ENCODE measurements around the gene NOSIP.
"Not testable (repeated sequence)": the region's sequence is repeated elsewhere in the genome, so short reads cannot be mapped to it uniquely, and the experiment has no call there.

Gene NOSIP

GRCh38 chr19:49580264-49581006 is at the start of gene NOSIP:
Gene NOSIP, minus strand, starts transcription at chr19:49580556. Its CDS starts 19,865 bp downstream, at chr19:49560691.
- DNase-seq (ENCODE audit: low read depth in 3 of 3), result peak; percentile 95 to 96 (median 95)

GRCh38 chr19:49629659-49630058 is 49.3 kb upstream of the NOSIP start:
- DNase-seq (ENCODE audit: low read depth in 3 of 3), result no peak

- DNase-seq (ENCODE audit: low read depth in 3 of 3), result no peak
These were observed 45.9 kb upstream of the NOSIP start for GRCh38 chr19:49626226-49626625.

- DNase-seq (ENCODE audit: low read depth in 3 of 3), result no peak
These were observed 44.9 kb upstream of the NOSIP start for GRCh38 chr19:49624967-49625910.

- DNase-seq (ENCODE audit: low read depth in 3 of 3), result not testable (repeated sequence)
These were observed 37.5 kb upstream of the NOSIP start for GRCh38 chr19:49617860-49618259.

- no peak for DNase-seq (ENCODE audit: low read depth in 3 of 3)
These were observed 36.6 kb upstream of the NOSIP start for GRCh38 chr19:49616945-49617344.

- no peak for DNase-seq (ENCODE audit: low read depth in 3 of 3)
These were observed 36.2 kb upstream of the NOSIP start for GRCh38 chr19:49616532-49616931.

- DNase-seq (ENCODE audit: low read depth in 3 of 3), result no peak
These were observed 35.5 kb upstream of the NOSIP start for GRCh38 chr19:49615861-49616260.

GRCh38 chr19:49614096-49614833 is 33.9 kb upstream of the NOSIP start:
- DNase-seq (ENCODE audit: low read depth in 3 of 3), result no peak

GRCh38 chr19:49613374-49613773 is 33.0 kb upstream of the NOSIP start:
- DNase-seq (ENCODE audit: low read depth in 3 of 3), result no peak

GRCh38 chr19:49609499-49610092 is 29.2 kb upstream of the NOSIP start:
- DNase-seq (ENCODE audit: low read depth in 3 of 3), result no peak

GRCh38 chr19:49605605-49606004 is 25.2 kb upstream of the NOSIP start:
- DNase-seq (ENCODE audit: low read depth in 3 of 3), result no peak

GRCh38 chr19:49602806-49603205 is 22.4 kb upstream of the NOSIP start:
- no peak for DNase-seq (ENCODE audit: low read depth in 3 of 3)

GRCh38 chr19:49601482-49602038 is 21.2 kb upstream of the NOSIP start:
- DNase-seq (ENCODE audit: low read depth in 3 of 3), result no peak

- no peak for DNase-seq (ENCODE audit: low read depth in 3 of 3)
These were observed 19.3 kb upstream of the NOSIP start for GRCh38 chr19:49599378-49600295.

- DNase-seq (ENCODE audit: low read depth in 3 of 3), result no peak
These were observed 17.3 kb upstream of the NOSIP start for GRCh38 chr19:49597703-49597974.

GRCh38 chr19:49596954-49597702 is 16.8 kb upstream of the NOSIP start:
- DNase-seq (ENCODE audit: low read depth in 3 of 3), result no peak

GRCh38 chr19:49596407-49596806 is 16.1 kb upstream of the NOSIP start:
- no peak for DNase-seq (ENCODE audit: low read depth in 3 of 3)

GRCh38 chr19:49595819-49596404 is 15.6 kb upstream of the NOSIP start:
- no peak for DNase-seq (ENCODE audit: low read depth in 3 of 3)
